NCI-H2196 (cell line): Measurements from ENCODE around the gene CPLX4.

ENCODE experiments used
- DNase-seq: peaks from one replicate; lab custom pipeline; 2025; ENCODE audit not compliant: unreplicated experiment; lab: John Stamatoyannopoulos, UW

The CPLX4 gene

GRCh38 chr18:59308248-59308937, 10.1 kb downstream of the CPLX4 start:
- peak; percentile 82 for DNase-seq

GRCh38 chr18:59306640-59307039, 11.8 kb downstream of the CPLX4 start:
- DNase-seq: no peak

DNA sequence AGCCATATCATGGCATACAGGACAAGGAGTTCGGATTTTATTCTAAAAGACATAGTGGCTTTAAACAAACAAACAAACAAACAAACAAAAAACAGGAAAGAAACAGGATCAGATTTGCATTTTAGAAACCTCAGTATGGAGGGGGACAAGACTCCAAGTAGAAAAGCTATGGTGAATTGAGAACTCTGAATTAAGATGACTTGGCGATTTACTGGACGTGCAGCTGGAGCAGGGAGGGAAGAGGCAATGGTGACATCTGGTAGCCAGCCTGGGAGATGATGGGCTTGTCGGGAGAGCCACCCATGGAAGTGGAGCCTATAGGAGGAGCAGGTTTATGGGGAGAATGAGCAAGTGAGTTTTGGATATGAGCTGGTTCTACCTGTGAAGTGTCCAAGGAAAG, 13.2 kb downstream of the CPLX4 start:
- DNase-seq: no peak

GRCh38 chr18:59303656-59304195, 14.7 kb downstream of the CPLX4 start:
- DNase-seq: no peak

GRCh38 chr18:59303006-59303405, 15.4 kb downstream of the CPLX4 start:
- no peak for DNase-seq

DNA sequence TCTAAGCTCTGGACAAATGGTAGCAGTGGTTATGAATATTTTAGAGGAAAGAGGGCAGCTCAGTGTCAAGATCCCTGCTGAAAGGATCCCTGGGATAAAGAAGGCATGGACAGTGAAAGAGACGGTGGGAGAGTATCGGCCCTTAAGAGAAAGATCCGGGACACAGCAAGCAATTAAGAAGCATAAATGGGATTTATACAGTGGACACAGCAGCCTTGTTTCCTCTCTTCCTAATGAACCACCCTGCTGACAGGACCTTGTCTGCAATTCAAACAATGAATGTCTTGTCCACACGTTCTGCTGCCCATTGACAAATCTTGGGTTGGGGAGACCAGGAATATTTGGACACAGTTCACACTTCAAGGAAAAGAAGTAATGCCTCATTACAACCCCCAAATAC, 16.5 kb downstream of the CPLX4 start:
- no peak for DNase-seq

DNA sequence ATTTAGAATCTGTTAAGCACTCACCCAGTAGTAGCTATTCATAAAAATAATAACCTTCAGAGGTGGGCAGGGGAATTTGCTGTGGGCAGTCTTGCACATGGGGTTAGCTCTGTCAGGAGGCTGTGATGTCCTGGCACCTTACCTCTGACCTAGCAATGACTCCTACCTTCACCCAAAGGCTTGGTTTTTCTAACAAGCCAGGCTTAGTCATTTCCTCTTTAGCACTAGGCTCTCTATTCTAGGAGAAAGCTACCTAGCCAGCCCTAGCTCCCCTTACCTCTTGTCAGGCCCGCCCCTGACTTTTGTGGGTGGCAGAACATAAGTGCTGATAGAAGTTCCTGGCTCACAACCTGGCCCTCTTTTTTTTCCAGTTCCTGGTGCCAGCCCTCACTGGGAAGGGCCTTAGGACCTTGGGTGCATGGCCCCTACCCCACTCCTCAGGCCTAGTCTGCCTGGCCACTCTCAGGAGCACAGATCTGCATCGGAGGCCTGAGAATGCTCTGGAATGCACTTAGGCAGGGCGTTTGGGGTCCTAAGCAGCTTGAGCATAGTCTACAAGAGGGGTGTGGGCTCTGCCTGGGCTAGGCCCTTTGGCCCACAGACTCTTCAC, 17.7 kb downstream of the CPLX4 start:
- DNase-seq: no peak

GRCh38 chr18:59298871-59299270, 19.6 kb downstream of the CPLX4 start:
- no peak for DNase-seq

GRCh38 chr18:59293317-59293716, 25.1 kb downstream of the CPLX4 start:
- no peak for DNase-seq

DNA sequence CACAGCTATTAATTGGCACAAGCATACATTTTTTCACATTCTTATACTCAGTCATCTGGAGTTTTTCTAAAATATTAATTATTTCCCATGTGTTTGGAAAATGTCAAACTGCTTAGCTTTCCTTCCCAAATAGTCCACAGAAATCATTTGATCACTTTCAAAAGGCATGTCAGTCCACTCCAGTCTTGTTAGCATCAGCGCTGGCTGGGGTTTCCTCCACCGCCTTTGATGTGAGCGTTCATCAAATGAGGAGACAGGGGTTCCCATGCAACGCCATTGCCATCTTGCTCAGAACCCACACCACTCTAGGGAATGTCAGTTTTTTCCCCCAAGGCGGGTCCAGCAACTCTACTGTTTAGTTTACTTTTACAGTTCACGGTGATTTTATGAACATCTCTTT, 32.1 kb downstream of the CPLX4 start:
- DNase-seq: no peak

DNA sequence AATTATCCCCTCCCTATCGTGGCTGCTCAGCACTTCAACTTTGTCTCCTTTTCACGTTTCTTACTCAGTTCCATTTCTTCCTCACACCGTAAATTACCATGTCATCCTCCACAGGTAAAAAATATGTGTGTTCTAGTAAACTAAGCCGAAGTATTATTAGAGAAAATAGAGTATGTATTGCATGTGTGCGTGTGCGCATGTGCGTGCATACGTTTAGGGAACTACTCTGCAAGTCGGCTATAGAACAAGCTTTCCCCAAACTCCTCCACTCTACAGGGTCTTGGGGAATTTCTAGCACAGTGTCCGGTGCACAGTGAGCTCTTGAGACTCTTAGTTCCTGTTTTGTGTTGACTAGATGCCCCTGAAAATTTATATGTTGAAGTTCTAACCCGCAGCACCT, 36.1 kb downstream of the CPLX4 start:
- DNase-seq: no peak

DNA sequence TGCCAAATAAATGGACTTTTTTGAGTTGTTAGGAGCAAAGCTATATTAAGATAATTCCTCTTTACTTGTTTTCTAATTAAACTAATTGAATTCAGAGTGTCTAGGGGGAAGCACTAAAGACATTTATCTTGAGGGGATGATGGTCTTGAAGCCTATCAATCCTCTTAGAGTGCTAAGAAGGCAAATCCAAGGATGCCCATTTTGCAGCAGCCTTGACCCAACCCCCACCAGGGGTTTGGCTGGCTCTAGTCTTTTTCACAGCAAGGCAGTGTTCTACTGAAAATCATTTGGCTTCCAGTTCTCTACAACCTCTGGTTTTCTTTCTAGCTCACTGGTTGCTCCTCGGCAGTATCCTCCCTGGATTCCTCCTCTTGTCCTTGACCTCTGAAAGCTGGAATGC, 38.7 kb downstream of the CPLX4 start:
- no peak for DNase-seq

DNA sequence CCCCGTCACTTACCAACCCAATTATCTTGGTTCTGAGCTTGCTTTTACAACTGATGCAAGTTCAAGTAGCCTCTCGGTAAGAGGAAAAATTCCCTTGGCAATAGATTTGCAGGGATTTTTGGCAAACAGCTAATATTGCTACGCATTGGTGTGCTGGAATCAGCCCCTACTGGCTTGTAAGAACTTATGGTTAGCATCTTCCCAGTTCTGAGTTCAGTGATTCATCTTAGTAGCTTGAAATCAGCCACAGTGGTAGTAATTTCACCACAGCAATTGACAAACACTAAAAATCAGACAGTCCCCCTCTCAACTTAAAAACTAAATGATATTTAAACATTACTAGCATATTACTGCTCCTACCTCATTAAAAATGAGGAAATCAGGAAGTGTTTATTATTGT, 39.3 kb downstream of the CPLX4 start:
- no peak for DNase-seq

- no peak for DNase-seq
Observed at GRCh38 chr18:59278793-59279192, 39.7 kb downstream of the CPLX4 start.

GRCh38 chr18:59276047-59276446, 42.4 kb downstream of the CPLX4 start:
- no peak for DNase-seq

GRCh38 chr18:59275406-59275949, 43.0 kb downstream of the CPLX4 start:
- DNase-seq: no peak

GRCh38 chr18:59274533-59274928, 43.9 kb downstream of the CPLX4 start:
- DNase-seq: no peak

GRCh38 chr18:59273759-59274532, 44.5 kb downstream of the CPLX4 start:
- DNase-seq: no peak

- peak; percentile 75 for DNase-seq
Observed at GRCh38 chr18:59272891-59273758, 45.3 kb downstream of the CPLX4 start, which contains the start of gene RAX. Gene RAX, minus strand, starts transcription at chr18:59273454. Its CDS starts 248 bp downstream, at chr18:59273206.

DNA sequence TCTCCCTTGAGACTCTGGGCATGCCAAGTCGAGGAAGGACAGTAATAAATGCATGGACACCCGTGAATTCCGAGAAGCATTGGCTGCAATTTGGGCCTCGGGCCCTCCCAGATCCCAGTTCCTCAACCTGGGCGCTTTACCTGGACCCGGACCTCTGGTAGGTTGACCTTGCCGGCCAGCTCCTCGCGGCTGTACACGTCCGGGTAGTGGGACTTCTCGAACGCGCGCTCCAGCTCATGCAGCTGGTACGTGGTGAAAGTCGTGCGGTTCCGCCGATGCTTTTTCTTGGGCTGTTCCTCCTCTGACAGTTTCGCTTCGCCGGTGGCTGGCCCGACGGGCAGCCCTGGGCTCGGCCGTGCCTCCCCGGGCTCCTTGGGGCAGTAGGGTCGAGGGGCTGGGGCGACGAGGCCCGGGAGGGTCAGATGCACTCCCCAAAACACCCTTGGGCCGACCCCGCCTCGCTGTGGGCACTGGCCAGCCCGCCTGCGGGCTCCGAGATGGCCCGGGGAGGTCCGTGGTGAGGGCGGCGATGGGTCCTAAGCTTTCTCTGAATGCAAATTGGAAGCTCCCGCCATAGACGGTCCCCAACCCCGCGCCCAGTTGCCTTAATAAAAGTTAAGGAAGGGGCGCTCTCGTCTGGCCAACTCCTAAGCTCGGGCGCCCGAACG, 46.1 kb downstream of the CPLX4 start:
- no peak for DNase-seq
